Subcutaneous adipose tissue (tissue), 4 donors: ENCODE results near the gene SNUPN. TPM values are rescaled to one million over a fixed set of nuclear protein-coding genes. Genes with fewer than 3 reads are reported as not detected.

Source experiments
- CTCF ChIP-seq: fragments of 450-650 bp; IDR thresholded peaks from one replicate; pipeline ENCODE4 v1.5.1; 2016; ENCODE audit warnings: low read depth, mild to moderate bottlenecking, control low read depth, antibody characterized with exemption, moderate library complexity
- total RNA-seq, 4 donors: library from RNA; depleted of rRNA; stranded (reverse); fragments of >200 nt; gene quantifications; one replicate each; pipeline ENCODE4 v1.1.0, GENCODE V29; 2016

Gene SNUPN
- total RNA-seq, 4 donors from 2014 or later, result 19.7 to 23.3 (median 21.9) TPM

- TF ChIP-seq CTCF, result no peak
Observed at GRCh38 chr15:75651810-75652543, 26.5 kb upstream of the SNUPN start.

DNA sequence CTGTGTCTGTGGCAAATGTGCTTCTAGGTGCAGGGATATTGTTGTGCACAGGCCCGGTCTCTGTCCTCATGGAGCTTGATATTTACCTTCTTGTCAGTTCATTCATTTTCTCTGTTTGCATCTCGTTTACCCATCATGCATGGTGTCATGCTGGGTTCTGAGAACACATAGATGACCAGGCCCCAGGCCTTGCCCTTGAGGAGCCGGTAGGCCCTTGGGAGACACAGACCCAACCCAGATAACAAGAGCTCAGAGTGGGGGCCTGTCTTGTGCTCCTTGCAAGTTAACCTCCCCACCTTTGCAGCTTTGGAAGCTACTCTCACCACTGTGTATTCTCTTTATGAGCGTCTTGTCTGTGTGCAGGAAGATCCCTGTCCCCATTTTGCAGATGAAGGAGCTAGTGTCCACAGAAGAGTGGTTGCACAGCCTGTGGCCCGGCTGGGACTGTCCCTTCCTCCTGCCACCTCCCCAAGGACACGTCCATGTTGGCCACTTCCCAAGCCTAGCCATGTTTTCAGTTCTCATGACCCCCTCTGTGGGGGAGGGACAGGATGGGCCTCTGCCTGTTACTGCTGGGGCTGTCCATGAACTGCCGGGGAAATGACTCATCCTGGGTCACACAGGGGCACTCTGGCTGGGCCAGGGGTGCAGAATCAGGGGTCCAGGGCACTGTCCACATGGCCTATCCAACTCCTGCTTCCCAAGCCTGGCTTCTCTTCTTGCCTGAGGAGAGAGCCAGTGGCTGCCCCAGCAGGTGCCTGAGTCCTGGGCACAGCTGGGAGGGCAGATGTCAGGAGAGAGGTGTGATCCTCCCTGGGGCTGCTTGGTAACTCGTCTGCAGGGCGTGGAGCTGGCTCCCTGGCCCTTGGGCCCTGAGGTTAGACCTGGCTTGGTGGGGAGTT, 25.6 kb upstream of the SNUPN start:
- TF ChIP-seq CTCF, result no peak

GRCh38 chr15:75649848-75650247, 24.3 kb upstream of the SNUPN start:
- no peak for TF ChIP-seq CTCF

DNA sequence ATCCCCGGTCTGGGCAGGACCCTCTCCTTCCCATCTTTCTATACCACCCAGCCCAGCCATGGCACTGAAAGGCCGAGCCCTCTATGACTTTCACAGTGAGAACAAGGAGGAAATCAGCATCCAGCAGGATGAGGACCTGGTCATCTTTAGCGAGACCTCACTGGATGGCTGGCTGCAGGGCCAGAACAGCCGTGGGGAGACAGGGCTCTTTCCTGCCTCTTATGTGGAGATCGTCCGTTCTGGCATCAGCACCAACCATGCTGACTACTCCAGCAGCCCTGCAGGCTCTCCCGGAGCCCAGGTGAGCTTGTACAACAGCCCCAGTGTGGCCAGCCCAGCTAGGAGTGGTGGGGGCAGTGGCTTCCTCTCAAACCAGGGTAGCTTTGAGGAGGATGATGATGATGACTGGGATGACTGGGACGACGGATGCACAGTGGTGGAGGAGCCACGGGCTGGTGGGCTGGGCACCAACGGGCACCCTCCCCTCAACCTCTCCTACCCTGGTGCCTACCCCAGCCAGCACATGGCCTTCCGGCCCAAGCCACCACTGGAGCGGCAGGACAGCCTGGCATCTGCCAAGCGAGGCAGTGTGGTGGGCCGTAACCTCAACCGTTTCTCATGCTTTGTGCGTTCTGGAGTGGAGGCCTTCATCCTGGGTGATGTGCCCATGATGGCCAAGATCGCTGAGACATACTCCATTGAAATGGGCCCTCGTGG, 23.7 kb upstream of the SNUPN start:
- TF ChIP-seq CTCF, result no peak

DNA sequence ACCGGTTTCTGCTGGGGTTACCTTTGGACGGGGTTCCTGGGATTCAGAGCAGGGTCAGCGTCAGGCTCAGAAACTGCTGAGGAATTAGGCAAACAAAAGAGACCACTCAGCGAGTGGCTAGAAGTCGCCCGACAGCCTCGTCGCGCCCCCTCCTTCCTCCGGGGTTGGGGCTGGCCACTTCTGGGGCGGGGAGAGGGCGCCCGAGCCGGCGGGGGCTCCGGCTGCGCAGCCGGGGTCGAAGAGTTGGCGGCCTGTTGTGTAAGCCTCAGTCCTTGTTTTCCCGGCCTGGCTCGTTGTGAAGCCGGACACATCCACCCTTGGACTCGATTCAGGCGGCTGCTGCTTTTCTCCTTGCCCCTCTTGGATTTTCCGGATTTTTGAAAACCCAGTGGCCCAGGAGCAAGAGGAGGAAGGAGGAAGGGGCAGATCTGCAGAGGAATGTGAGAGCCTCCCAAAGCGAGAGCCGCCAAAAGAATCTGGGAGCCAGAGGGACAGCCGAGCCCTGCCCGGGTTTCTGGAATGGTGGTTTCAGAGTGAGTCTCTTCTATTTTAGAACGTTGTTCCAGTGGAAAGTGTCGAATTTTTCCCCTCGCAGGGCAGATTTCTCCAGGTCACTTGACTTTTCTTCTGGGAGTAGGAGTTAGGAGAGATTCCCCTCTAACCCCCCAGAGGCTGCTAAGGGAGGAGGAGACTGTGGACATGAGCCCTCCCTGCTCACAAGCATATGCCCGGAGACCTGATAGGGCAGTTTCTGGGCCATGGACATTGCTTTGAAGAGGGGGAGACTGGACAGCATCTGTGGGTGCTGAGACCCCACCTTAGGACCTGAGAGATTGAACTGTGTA, 22.9 kb upstream of the SNUPN start:
- TF ChIP-seq CTCF, result no peak

DNA sequence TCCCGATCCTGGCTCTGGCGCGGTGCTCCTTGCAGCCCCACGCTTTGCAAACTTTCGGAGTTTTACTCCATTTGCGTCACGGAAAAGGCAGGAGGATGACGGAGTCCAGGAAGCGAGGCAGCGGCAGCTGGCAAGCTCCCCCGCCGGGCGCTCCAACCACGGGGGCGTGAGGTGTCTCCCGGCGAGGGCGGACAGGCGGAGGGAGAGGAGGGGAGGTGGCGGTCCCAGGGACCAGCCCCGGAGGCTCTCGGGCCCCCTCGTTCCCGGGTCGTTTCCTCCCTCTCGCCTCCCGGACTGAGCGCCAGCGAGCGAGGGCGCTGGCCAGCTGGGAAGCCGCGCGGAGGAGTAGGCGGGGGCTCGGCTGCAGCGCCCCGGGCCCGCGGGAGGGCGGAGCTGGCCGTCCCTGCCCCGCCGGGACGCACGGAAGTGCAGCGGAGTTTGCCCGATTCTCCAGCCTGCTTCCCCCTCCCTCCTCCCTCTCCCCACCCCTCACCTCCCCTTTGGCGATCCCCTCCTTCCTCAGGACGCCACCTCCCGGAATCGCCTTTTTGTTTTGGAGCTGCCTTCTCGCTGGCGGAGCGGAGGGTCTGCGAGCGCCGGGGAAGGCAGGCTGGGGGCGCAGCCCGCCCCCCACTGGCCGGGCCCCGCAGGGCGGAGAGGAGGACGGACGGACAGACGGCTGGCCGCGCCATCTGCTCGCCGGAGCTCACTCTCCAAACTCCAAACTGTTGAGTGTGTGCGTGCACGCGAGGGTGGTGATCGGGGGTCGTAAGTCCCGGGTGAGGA, 22.0 kb upstream of the SNUPN start, which contains the start of gene SNX33:
Gene SNX33 (plus strand): TSS at position 543 of the 786 bp plus-strand sequence. CDS start 1,191 bp downstream, outside the sequence.
- no peak for TF ChIP-seq CTCF
